ENCODE measurements around the gene IGLL1.
"Not testable (repeated sequence)": the region's sequence is repeated elsewhere in the genome, so short reads cannot be mapped to it uniquely, and the experiment has no call there.

DNA sequence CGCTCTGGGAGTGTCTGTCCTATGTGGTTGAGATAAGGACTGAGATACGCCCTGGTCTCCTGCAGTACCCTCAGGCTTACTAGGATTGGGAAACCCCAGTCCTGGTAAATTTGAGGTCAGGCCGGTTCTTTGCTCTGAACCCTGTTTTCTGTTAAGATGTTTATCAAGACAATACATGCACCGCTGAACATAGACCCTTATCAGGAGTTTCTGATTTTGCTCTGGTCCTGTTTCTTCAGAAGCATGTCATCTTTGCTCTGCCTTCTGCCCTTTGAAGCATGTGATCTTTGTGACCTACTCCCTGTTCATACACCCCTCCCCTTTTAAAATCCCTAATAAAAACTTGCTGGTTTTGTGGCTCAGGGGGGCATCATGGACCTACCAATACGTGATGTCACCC lies 32.7 kb downstream of the IGLL1 start:
- TF ChIP-seq, protein P1, sequence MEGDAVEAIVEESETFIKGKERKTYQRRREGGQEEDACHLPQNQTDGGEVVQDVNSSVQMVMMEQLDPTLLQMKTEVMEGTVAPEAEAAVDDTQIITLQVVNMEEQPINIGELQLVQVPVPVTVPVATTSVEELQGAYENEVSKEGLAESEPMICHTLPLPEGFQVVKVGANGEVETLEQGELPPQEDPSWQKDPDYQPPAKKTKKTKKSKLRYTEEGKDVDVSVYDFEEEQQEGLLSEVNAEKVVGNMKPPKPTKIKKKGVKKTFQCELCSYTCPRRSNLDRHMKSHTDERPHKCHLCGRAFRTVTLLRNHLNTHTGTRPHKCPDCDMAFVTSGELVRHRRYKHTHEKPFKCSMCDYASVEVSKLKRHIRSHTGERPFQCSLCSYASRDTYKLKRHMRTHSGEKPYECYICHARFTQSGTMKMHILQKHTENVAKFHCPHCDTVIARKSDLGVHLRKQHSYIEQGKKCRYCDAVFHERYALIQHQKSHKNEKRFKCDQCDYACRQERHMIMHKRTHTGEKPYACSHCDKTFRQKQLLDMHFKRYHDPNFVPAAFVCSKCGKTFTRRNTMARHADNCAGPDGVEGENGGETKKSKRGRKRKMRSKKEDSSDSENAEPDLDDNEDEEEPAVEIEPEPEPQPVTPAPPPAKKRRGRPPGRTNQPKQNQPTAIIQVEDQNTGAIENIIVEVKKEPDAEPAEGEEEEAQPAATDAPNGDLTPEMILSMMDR (IDR thresholded peaks at IDR 0.05) = not testable (repeated sequence)
- TF ChIP-seq POLR2AphosphoS5 (IDR thresholded peaks at IDR 0.05) = not testable (repeated sequence)

Measured in upper lobe of left lung (tissue), 4 donors.